HG03045 (cell line): ENCODE results near the gene PIAS4.
A peak's percentile ranks its signal among the peaks of the same experiment; 100 is the strongest.
"Not testable (repeated sequence)": the region's sequence is repeated elsewhere in the genome, so short reads cannot be mapped to it uniquely, and the experiment has no call there.

Experiments
- ATAC-seq: cut with Tn5 transposase; IDR thresholded peaks from one replicate; pipeline ENCODE4 v1.9.1; 2021; ENCODE audit warnings: mild to moderate bottlenecking, moderate library complexity; ENCODE audit not compliant: unreplicated experiment

The PIAS4 gene, protein sequence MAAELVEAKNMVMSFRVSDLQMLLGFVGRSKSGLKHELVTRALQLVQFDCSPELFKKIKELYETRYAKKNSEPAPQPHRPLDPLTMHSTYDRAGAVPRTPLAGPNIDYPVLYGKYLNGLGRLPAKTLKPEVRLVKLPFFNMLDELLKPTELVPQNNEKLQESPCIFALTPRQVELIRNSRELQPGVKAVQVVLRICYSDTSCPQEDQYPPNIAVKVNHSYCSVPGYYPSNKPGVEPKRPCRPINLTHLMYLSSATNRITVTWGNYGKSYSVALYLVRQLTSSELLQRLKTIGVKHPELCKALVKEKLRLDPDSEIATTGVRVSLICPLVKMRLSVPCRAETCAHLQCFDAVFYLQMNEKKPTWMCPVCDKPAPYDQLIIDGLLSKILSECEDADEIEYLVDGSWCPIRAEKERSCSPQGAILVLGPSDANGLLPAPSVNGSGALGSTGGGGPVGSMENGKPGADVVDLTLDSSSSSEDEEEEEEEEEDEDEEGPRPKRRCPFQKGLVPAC

DNA sequence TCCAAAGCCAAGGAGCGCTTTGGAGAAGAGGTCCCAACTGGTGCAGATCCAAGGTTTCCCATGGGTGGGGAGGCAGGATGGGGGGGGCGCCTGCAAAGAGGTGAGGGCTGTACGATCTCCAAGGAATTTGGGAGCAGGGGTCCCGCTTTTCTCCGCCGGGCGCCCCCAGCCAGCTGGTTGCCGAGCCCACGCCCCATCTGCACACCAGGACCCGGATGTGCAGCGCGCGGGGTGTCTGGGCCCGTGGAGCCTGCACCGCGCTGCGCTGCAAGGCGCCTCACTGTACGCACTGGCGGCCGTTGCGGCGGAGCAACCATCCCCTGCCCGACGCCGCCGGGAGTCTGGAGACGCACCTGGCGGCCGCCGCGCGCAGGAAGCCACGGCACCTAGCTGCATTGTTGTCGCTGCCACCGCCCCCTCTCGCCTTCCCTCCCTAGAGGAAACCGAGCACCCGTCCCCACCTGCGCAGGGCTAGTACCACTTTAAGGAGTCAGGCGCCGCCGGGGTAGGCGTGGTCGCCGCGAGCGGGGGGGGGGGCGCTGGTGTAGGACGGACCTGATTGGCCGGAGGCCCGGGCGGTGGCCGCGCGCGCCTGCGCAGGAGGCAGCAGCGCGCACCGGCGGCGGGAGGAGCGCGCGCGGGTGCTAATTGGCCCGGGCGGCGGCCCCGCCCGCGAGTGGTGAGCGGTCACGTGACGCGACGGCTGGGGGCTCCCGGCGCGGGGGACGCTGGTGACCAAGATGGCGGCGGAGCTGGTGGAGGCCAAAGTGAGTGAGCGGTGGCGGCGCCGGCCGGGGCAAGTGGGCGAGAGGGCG lies at the start of gene PIAS4:
TSS of gene PIAS4 (plus strand) at position 716 of the 815 bp plus-strand sequence. CDS start at position 741, 25 bp downstream.
- ATAC-seq: peak; percentile 82

DNA sequence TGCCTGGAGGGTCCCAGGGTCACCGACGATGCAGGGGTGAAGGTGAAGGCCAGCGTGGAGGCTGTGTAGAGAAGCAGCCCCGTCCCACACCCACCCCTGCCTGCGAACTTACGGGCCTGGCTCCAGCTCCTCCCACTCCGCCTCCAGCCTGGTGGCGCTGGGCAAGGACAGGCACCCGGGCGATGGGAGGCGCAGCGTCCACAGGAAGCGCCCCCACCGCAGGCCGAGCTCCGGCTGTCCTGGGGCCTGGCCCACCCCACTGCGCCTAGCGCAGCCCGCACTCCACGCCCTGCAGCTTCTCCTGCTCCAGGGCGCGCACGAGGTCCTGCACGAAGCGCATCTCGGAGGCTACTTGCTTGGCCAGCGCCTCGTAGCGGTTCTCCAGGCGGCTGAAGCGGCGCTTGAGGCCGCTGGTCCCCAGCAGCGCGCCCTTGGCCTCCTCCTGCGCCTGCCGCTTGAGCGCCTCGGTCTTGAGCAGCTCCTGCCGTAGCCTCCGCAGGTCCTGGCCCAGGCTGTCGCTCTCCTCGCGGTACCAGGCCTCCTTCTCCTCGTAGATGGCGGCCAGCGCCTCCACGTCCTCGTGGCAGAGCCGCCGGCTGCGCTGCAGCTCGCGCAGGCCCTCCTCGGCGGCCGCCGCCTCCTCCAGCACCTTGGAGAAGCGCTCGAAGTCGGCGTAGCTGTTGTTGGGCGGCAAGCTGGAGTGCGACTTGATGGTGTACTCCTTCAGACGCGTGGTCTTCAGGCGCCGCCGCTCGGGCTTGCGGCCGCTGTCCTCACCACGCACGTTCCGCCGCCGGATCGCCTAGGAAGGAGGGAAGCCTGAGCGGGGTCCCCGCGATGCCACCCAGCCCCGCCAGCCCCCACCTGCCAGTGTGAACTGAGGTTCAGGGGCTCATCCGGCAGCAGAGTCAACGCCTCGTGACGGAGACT lies 48.4 kb upstream of the PIAS4 start:
- no peak for ATAC-seq

DNA sequence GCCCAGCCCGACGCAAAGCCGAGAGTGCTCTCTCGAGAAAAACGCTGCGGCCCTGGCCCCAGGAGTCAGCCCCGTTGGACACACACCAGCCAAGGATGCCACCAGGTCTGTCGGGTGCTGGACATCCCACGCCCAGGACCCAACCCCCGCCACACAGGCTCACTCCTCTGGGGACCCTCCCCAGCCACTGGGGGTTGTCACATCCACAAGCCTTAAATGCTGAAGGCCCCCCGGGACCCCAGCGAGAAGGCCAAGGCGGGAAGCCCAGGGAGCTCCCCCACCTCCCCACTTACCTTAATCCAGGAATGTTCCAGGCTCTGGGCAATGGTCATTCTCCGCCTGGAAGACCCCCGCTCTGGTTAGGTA lies 47.8 kb upstream of the PIAS4 start:
- no peak for ATAC-seq

DNA sequence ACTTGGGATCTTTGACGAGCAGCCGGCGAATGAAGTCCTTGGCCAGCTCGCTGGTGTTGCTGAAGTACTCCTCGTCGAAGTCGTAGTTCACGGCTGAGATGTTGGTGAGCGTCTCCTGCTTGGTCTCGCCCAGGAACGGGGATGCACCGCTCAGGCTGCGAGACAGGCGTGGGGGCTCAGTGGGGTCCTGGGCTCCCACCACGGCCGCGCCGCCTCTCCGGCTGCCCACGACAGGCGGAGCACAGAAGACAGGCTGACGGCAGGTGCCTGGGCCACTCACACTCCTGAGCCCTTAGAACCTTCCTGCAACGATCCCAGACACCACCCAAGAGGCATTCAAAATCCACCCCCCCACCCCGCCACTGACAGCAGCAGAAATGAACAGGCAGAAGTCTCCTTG lies 46.5 kb upstream of the PIAS4 start:
- ATAC-seq: no peak

DNA sequence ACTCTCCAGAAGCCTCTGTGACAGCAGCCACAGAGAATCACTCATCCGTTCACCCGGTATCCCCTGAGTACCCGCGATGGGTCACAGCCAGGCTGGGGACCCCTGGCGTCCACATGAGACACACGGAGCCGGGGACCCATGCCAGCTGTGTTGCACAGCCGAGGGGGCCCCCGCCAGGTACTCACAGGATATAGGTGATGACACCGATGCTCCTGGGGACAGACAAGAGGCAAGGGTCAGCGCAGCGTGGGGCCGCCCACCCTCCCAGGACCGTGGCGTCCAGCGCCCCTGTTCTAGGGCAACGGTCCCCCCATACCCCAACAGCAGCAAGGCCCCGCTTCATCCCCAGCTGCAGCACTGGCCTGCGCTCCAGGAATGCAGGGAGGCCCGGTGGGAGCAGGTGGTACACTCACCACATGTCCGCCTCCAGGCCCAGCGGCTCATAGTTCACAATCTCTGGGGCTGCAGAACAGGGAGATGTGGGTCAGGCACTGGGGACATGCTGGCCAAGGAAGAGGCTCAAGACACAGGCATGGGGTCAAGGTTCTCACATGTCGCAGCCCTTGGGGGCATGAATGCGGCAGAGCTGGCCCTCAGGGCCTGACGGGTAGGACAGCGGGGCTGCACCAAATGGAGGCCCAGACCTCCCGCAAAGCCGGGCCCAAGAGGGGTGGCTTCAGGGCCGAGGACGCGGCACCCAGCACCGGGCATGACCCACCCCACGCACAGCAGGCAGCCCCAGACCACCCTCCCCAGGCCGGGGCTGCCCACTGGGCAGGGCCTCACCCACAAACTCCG lies 43.9 kb upstream of the PIAS4 start:
- no peak for ATAC-seq

DNA sequence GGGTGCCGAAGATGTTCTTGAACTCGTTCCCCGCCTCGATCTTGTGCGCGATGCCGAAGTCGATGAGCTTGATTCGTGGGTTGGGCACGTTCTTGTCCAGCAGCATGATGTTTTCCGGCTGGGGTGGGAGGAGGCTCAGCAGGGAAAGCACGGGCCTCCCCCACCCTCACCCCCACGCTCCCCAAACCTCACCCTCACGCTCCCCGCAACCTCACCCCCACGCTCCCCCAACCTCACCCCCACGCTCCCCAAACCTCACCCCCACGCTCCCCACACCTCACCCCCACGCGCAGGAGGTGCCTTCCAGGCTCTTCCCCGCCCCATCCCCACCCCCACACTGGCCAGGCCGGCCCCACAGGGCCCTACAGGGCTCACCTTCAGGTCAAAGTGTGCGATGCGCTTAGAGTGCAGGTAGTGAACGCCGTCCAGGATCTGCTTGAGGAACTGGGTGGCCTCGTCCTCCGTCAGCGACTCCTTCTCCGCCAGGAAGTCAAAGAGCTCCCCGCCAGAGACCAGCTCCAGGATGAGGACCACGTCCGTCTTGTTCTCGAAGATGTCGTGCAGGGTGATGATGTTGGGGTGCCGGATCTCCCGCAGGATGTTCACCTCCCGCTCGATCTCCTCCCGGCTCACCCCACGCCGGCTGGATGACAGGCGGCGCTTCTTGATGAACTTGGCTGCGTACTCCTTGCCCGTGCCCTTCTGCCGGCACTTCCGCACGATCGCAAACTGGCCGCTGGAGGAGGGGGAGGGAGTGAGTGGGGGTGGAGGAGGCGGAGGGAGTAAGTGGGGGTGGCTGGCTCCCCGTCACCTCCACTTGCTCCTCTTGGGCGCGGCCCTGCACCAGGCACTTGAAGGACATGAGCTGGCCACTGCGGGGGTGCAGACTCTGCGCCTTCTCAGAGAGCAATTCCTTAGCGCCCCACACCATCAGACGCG lies 43.0 kb upstream of the PIAS4 start:
- ATAC-seq: no peak

DNA sequence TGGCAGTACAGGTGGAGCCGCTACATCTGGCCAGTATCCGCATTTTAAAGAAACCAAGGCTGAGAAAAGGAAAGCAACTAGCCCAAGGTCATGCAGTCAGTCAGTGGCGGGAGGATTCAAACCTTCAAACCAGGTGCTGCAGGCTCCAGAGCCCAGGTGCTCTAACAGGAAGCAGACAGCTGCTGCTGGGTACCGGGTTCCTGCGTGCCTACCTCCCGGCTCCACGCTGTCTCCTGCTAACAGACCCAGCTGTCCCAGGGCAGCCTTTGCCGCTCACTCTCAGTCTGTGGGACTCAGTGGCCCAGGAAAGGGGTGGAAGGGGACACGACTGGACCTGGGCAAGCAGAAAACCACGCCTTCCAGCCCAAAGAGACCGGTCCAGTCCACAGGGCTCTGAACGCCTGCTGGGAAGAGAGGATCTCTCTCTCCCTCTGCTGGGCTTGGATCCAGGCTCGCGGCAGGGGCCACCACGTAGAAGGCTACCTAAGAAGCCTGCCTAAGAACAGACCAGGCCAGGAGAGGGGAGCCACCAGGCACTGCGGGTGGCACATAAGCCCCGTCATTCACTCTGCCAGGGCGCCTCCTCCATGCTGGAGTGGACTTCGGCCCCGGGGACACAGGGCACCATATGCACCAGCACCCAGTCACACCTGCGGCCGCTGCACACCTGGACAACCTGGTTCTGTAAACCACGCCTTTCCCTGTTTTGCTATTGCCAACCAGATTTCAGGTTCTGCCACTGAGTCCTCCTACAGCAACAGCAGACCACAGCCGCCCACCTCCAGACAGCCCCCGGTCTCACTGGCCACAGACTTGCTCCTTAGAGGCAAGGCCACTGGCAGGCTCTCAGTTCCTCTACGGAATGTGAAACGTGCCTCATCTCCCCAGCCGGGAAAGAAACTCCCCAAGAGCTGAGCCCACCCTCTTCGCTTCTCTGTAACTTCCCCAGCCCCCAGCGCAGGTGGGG lies 41.2 kb upstream of the PIAS4 start:
- ATAC-seq: no peak

DNA sequence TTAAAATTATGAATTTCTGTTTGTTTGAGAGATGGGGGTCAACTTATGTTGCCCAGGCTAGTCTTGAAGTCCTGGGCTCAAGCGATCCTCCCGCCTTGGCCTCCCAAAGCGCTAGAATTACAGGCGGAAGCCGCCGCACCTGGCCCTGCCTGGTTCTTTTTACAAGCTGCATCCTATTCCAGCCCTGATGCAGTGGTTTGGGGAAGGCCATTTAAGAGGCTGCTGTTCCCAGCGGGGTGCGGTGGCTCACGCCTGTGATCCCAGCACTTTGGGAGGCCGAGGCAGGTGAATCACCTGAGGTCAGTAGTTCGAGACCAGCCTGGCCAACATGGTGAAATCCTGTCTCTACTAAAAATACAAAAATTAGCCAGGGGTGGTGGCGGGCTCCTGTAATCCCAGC lies 39.6 kb upstream of the PIAS4 start:
- not testable (repeated sequence) for ATAC-seq

DNA sequence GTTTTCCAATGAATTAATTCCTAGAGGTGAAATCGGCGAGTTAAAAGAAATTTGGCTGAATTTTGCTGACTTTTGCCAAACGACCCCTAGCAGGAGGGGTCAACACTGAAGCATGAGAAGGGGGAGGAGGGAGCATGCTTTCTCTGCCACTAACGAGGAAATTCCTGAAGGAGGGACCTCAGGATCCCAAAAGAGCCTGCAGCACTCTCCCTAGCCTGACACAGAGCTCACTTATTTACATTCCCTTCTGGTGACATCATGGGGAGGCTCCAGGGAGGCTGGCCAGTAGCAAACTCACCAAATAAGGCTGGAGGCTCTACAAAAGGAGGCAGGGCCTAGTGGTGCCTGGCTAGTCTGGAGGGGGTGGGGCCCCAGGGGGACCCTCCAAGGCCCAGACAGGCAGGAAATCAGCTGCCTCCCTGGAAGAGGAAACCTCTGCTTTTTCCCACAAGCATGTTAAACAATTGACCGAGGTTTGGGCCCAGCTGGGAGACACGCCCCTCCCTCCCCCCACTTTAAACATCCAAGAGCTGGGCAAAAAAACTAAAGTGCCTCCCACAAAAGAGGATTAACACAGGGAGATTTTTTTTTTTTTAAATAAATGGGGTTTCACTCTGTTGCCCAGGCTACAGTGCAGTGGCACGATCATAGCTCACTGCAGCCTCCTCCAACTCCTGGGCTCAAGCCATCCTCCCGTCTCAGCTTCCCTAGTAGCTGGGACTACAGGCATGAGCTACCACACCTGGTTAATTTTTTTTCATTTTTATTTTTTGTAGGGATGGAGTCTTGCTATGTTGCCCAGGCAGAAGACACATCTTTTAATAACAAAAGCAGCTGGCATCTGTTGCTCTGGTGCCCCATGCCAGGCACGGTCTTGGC lies 38.7 kb upstream of the PIAS4 start:
- no peak for ATAC-seq

DNA sequence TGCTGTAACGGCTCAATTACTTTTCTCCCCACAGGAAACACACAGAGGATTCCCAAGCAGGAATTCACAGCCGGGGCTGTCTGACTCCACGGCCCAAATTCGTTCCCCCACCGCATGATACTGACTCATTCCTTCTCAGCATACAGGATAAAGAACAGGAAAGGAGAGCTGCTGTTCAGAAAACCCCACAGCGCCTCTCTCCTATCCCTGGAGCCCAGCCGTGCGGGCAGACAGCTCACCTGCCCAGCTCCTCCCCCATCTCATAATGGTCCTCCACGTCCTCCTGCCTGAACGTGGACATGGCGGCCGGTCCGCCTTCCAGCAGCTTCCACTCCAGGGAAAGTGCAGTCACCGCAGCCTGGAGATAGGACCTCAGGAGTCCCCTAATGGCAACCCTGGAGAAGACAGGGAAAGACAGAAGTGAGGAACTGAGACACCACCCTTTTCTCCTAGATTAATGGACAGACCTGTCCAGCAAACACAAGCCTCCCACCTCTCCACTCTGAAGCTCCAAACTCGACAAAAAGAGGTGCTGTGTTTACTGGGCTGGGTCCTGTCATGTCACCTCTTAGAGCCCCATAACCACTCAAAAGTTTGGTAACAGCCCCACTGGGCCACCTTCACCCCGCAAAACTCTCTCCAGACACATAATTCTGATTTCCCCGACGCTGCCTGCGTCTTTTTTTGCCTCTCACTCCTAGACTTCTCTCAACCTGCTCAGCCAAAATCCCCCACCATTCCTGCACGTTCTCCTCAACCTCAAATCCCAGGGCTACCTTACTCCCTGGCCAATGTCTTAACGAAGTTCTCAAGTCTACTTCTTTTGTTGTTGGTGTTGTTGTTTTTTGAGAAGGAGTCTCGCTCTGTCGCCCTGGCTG lies 37.9 kb upstream of the PIAS4 start:
- ATAC-seq: no peak

DNA sequence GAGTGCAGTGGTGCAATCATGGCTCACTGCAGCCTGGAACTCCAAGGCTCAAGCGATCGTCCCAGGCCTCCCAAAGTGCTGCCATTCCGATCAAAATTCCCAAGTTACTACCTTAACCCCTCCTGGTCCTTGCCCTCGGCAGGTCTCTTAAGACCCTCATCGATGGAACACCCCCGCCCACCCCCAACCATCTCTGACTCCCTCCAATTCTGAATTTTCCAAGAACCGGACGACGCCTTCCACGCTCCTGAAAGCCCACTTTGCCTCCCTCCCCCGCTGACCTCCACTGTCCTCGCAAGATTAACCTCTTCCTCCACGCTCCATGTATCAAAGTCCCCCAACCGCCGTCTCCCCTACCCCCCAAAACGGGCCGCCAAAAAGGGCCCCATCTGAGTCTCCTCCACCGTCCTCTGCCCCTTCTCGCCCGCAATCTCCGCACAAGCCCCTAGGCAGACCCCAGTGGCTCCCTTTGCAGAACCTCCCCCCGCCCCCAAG lies 37.2 kb upstream of the PIAS4 start:
- ATAC-seq: no peak

DNA sequence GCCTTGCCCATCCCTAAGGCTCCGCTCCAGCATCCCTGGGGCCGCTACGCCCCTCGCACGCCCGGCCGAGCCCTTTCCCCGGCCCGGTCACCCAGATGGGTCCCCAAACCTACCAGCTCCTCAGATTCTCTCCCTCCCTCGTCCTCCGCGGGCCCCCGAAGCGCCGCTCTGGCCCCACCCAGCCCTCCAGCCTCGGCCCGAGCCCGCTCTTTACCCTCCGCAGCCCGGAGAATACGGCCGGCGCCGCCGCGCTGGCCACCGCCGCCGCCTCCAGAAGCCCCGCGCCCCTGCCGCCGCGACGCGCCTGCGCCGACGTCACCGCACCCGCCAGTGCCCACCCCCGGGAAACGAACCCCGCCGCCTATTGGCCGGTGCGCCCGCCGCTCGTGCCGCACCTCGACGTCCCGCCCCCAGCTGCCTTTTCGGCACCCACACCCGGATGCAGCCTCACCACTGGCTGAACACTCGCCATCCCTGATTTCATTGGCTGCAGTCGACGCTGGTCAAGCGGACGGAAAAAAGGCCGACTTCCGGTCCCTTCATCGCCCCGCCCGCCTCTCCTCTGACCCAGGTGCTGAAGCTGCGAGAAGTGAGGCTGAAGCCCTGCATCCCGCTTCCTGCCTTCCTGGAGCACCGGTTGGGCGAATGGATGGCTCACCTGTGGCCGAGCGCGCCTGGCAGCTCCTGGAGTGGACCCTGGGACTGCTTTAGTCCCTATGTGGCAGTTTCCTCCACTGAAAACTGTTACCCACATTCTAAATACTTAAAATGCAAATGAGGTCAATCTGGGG lies 36.5 kb upstream of the PIAS4 start, which contains the start of gene DAPK3:
TSS of gene DAPK3 (minus strand) at position 292 of the 791 bp plus-strand sequence. CDS start 1,364 bp downstream, outside the sequence.
- ATAC-seq: peak; percentile 91

DNA sequence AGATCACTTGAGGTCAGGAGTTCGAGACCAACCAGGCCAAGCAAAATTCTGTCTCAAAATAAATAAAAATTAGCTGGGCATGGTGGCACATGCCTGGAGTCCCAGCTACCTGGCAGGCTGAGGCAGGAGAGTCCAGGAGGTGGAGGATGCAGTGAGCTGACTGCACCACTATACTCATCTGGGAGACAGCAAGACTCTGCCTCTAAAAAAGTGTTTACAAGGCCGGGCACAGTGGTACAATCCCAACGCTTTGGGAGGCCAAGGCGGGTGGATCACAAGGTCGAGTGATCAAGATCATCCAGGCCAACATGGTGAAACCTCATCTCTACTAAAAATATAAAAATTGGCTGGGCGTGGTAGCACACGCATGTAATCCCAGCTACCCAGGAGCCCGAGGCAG lies 32.4 kb upstream of the PIAS4 start:
- no peak for ATAC-seq

DNA sequence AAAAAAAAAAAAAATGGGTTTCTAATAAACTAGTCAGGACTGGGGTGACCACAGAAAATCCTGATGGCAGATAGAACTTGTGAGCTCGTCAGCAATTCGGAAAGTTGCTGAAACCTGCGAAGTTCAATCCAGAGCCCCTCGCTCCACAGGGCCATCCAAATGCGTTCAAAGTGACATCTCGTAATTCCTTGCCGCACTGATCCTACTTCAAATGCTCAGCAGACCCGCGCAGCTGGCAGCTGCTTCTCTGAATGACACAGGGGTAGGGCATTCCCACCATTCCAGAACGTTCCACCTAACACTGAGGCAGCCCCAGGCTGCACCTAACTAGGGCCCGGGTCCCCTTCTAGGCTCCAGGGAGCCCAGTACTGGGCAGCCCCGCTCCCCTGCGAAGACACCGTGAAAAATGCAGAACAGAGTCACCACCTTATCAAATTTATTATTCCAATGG lies 31.9 kb upstream of the PIAS4 start:
- no peak for ATAC-seq
